Muscle of leg (tissue), 11 donors: ENCODE data around the gene PEX13. TPM values are rescaled to one million over a fixed set of nuclear protein-coding genes. Genes with fewer than 3 reads are reported as not detected.
A peak's percentile ranks its signal among the peaks of the same experiment; 100 is the strongest.
"Not testable (repeated sequence)": the region's sequence is repeated elsewhere in the genome, so short reads cannot be mapped to it uniquely, and the experiment has no call there.

ENCODE experiments used
- DNase-seq: peaks from one replicate; pipeline ENCODE4 v3.0.0; 2013
- H3K27ac ChIP-seq: one replicate; pipeline ENCODE4 v1.5.1; 2013; ENCODE audit warnings: mild to moderate bottlenecking, low read length, control low read depth
- H3K27me3 ChIP-seq: one replicate; pipeline ENCODE4 v1.6.1; 2013; ENCODE audit warnings: low read length; ENCODE audit not compliant: control insufficient read depth, insufficient read depth
- H3K36me3 ChIP-seq: one replicate; pipeline ENCODE4 v1.6.1; 2013; ENCODE audit warnings: low read length; ENCODE audit not compliant: control insufficient read depth, insufficient read depth
- H3K4me1 ChIP-seq: one replicate; pipeline ENCODE4 v1.6.1; 2013; ENCODE audit warnings: low read length; ENCODE audit not compliant: control insufficient read depth, insufficient read depth
- H3K4me3 ChIP-seq: one replicate; pipeline ENCODE4 v1.5.1; 2013; ENCODE audit warnings: low read length, control low read depth
- H3K9me3 ChIP-seq: replicated peaks from 2 replicates; pipeline ENCODE4 v1.6.1; 2013; ENCODE audit warnings: low read depth, low read length; ENCODE audit not compliant: control insufficient read depth
- WGBS: methylation state at CpG from one replicate; pipeline ENCODE4 v1.1.5; 2013; ENCODE audit warnings: missing lambda C conversion rate; ENCODE audit not compliant: insufficient coverage; 5-methylcytosine and 5-hydroxymethylcytosine counted together
- polyA plus RNA-seq, 8 donors: library from polyadenylated mRNA; unstranded; fragments of 120-200 nt; gene quantifications; one replicate each; pipeline versions ENCODE4 v1.2.1 to v1.2.3, GENCODE V29; 2013; ENCODE audit warnings: inconsistent platforms in 1 of 8, low replicate concordance in 1 of 8; ENCODE audit not compliant: insufficient read length in 8 of 8, insufficient read depth in 1 of 8
- total RNA-seq: library from RNA; stranded (reverse); fragments of 120-200 nt; gene quantifications from one replicate; pipeline ENCODE4 v1.2.4, GENCODE V29; 2013

The PEX13 gene
- total and polyA plus RNA-seq, 9 donors = 16.6 to 25.3 (median 20.8) TPM

DNA sequence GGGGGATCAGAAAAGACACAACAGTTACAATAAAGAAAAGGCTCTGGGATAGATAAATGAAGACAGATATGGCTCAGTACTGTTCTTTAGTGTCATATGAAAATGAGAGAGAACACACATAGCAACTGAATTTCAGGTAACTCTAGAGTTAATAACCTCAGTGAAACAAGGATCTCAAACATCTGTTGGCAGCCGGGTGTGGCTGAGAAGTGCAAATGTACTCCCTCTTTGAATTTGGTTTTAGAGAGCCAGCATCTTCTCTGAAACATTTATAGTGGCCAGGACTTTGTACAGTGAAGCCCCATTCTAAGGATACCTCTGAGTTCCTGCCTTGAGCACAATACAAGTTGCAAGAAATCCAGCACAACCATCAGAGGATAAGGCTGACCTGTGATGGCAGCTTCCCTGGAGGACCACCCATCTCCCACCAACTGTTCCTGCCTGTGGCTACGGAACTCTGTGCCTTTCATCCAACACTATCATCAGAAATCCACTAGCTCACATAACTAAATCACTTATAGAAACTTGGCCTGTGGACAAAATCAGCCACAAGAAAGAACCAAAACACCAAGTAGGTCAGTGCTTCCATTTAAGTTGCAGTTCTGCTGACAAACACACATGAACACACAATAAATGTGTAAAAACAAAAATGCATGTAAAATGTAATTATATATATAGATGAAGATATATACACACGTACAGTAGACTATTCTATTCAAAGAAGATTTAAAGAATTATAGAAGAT, 37.3 kb upstream of the PEX13 start:
- H3K4me1 ChIP-seq = no peaks in the 10 kb centered on the region
- DNase-seq = no peak
- H3K27ac ChIP-seq = no peak overlapping the region
- no peaks in the 10 kb centered on the region for H3K36me3 ChIP-seq
- no peak overlapping the region for H3K4me3 ChIP-seq
- no peaks in the 10 kb centered on the region for H3K9me3 ChIP-seq
- 33% methylated on average over 1 of the region's 3 CpGs for WGBS
- no peaks in the 10 kb centered on the region for H3K27me3 ChIP-seq

DNA sequence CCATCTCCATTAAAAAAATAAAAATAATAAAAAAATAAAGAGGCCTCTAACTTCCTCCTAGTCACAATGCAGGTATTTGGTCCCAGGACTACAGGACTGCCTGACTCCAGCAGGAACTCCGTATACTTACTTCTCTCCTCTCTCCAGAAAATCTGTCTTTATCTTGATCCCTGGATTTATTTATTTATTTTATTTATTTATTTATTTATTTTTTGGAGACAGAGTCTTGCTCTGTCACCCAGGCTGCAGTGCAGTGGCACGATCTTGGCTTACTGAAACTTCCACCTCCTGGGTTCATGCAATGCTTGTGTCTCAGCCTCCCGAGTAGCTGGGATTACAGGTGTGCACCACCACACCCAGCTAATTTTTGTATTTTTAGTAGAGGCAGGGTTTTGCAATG, 35.5 kb upstream of the PEX13 start:
- not testable (repeated sequence) for H3K9me3 ChIP-seq
- 100% methylated on average over 1 of the region's 3 CpGs for WGBS

DNA sequence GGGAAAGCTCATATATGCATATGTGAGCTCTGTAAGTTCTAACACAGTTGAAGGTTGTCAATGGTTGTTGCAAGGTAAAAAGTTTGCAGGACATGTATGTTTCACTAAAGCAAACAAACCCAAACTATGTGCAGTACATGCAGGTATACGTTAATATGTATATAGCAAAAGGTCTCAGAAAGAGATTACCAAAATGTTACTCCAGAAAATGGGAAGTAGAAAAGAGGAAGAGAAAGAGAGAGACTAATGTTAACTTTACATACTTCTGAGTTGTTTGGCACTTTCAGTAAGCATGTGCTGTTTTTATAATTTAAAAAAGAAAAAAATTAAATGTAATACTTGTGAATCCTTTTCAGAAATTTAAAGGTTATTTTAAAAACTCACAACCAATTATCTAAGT, 32.8 kb upstream of the PEX13 start:
- H3K36me3 ChIP-seq = no peaks in the 10 kb centered on the region
- no peaks in the 10 kb centered on the region for H3K27me3 ChIP-seq
- no peaks in the 10 kb centered on the region for H3K9me3 ChIP-seq
- no peak overlapping the region for H3K4me3 ChIP-seq
- H3K4me1 ChIP-seq = no peaks in the 10 kb centered on the region
- H3K27ac ChIP-seq = no peak overlapping the region
- no CpG with 5 or more reads among the region's 1 CpG for WGBS
- DNase-seq = peak; percentile 15

More for the DNA sequence above, 35.5 kb upstream of the PEX13 start:
- not testable (repeated sequence) for H3K36me3 ChIP-seq, H3K4me3 ChIP-seq, H3K27me3 ChIP-seq, H3K4me1 ChIP-seq, DNase-seq, H3K27ac ChIP-seq

DNA sequence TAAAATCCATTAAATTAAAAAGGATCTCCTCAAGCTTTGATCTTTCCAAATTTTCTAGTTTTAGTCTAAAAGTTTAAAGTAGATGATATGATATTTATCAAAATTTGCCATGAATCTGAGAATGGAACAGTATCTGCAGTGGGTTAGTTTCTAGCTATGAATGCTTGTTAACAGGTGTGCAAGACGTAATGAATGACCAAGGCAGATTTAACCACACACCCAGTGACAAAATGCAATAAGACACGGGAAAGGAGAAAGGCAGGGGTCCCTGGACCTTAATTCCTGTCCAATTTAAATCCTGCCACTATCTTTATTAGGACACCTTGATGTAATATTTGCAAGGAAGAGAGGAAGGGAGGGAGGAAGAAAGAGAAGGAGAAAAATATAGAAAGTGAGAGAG, 30.5 kb upstream of the PEX13 start:
- H3K27ac ChIP-seq = no peak overlapping the region
- no peaks in the 10 kb centered on the region for H3K36me3 ChIP-seq
- no peaks in the 10 kb centered on the region for H3K27me3 ChIP-seq
- H3K4me3 ChIP-seq = no peak overlapping the region
- no peak for DNase-seq
- H3K9me3 ChIP-seq = peaks cover 3% of the 10 kb centered on the region
- no CpG with 5 or more reads among the region's 2 CpGs for WGBS
- no peaks in the 10 kb centered on the region for H3K4me1 ChIP-seq

DNA sequence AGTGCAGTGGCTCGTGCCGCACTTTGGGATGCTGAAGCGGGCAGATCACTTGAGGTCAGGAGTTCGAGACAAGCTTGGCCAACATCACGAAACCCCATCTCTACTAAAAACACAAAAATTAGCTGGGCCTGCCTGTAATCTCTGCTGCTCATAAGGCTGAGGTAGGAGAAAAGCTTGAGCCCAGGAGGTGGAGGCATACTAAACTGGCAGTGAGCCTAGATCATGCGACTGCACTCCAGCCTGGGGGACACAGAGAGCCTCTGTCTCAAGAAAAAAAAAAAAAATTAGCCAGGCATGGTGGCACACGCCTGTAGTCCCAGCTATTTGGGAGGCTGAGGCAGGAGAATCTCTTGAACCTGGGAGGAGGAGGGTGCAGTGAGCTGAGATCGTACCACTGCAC, 29.9 kb upstream of the PEX13 start:
- not testable (repeated sequence) for H3K4me1 ChIP-seq, H3K27ac ChIP-seq, H3K27me3 ChIP-seq, DNase-seq, H3K9me3 ChIP-seq, H3K36me3 ChIP-seq, H3K4me3 ChIP-seq
- WGBS = 67% methylated on average over 1 of the region's 8 CpGs

DNA sequence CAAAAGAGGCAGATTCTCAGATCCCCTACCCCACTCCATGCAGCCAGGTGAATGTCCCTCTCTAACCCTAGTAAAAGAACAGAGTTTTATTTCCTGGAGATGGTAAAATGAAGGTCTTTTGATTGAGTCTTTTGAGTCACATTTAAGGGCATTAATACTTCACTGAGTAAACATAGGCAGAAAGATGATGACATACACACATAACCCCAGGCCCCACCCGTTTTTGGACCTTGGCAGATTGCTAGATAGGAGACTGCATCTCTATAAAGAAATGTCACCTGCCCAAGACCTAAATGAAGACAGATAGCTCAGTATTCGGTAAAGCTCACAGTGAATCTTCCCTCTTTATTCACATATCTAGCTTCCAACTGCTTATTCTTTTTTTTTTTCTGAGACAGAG, 28.3 kb upstream of the PEX13 start:
- Histone ChIP-seq H3K9me3 (peaks cover 3% of the 10 kb centered on the region), H3K4me3 (no peak overlapping the region), H3K27ac (no peak overlapping the region), H3K27me3 (no peaks in the 10 kb centered on the region), H3K36me3 (no peaks in the 10 kb centered on the region), H3K4me1 (no peaks in the 10 kb centered on the region)
- no peak for DNase-seq
- WGBS = 92% methylated on average over 2 of the region's 2 CpGs

DNA sequence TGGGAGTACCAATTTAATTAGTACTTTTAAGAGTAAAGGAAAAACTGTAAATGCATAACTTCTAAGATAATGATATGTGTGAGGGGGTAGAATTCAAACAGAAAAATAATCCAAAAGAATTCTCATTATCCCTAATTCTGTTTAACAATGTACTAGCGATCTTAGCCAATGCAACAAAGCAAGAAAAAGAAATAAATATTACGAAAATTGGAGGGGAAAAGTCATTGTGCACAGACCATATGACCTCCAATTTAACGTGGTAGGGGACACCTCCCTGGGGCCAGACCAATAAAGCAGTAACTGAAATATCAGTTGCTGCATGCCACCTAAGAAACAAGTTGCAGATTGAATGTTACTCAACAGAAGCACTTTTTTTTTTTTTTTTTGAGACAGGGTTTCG, 25.9 kb upstream of the PEX13 start:
- H3K4me1 ChIP-seq = no peaks in the 10 kb centered on the region
- no peaks in the 10 kb centered on the region for H3K36me3 ChIP-seq
- WGBS = 100% methylated on average over 1 of the region's 4 CpGs
- no peaks in the 10 kb centered on the region for H3K27me3 ChIP-seq
- no peak overlapping the region for H3K4me3 ChIP-seq
- DNase-seq = no peak
- no peak overlapping the region for H3K27ac ChIP-seq
- H3K9me3 ChIP-seq = peaks cover 3% of the 10 kb centered on the region

DNA sequence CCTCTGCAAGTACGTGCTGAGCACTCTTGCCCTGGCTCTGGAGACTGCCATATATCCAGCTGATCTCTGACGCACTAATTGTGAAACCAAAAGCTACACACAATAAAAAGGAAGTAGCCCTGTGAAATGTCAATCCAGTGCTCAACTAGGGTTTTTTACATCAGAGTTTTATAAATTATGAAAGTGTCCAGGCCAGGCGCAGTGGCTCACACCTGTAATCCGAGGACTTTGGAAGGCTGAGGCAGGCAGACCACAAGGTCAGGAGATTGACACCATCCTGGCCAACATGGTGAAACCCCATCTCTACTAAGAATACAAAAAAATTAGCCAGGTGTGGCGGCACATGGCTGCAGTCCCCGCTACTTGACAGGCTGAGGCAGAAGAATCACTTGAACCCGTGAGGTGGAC, 24.5 kb upstream of the PEX13 start:
- Histone ChIP-seq H3K4me1 (no peaks in the 10 kb centered on the region), H3K4me3 (no peak overlapping the region), H3K36me3 (no peaks in the 10 kb centered on the region), H3K9me3 (peaks cover 3% of the 10 kb centered on the region), H3K27me3 (no peaks in the 10 kb centered on the region), H3K27ac (no peak overlapping the region)
- 91% methylated on average over 5 of the region's 7 CpGs for WGBS
- DNase-seq = peak; percentile 71

DNA sequence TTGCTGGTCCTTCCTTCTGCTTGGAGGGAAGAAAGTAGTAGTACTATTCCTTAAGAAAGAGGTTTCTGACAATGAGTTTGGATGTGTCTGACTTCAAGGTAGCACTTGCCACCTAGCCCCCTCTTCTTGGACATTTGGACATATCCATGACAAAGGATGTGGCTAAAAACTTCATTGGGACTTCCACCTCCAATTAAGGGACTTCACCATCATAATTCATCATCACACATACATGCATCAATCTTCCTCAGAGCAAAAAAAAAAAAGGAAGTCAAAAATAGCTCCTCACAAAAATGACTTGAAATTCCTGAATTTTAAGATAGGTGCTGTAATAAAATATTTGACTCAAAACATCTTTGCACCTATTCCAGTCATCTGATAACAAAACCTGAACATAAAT, 23.4 kb upstream of the PEX13 start:
- Histone ChIP-seq H3K4me3 (no peak overlapping the region), H3K27ac (no peak overlapping the region), H3K4me1 (no peaks in the 10 kb centered on the region), H3K36me3 (no peaks in the 10 kb centered on the region), H3K9me3 (peaks cover 3% of the 10 kb centered on the region), H3K27me3 (no peaks in the 10 kb centered on the region)
- no peak for DNase-seq

DNA sequence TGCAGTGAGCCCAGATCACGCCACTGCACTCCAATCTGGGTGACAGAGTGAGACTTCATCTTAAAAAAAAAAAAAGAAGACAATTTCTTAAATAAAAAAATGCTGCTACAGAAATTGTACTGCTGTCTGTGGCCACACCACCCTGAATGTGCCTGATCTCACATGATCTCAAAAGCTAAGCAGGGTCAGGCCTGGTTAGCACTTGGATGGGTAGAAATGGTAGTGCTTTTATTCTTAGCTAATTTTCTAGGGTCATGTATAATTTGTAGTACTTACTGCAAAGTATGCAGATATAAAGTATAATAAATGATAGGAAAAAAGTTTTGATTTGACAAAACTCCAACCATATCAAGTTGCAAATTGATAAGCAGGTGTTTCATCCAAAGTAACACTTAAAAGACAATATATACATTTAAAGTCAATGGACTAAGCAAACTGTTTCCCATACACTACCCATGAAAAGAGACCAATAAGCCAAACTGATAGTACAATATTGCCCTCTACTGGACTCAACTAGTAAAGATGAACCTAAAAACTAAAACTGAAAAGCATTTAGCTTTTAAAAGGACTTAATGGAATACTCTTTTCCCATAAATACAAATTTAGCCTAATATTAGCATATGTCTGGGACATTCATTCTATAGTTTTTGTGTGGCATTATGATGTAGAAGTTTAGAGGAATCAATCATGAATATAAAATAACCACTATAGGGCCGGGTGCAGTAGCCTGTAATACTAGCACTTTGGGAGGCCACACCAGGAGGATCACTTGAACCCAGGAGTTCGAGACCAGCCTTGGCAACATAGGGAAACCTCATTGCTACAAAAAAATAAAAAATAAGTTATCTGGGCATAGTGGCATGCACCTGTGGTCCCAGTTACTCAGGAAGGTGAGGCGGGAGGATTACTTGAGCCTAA, 18.6 kb upstream of the PEX13 start:
- peak; percentile 65 for DNase-seq
- Histone ChIP-seq H3K4me1 (no peaks in the 10 kb centered on the region), H3K36me3 (no peaks in the 10 kb centered on the region), H3K9me3 (no peaks in the 10 kb centered on the region), H3K27me3 (no peaks in the 10 kb centered on the region), H3K4me3 (no peak overlapping the region), H3K27ac (no peak overlapping the region)
- no CpG with 5 or more reads among the region's 4 CpGs for WGBS
